Loucy (cell line): Measurements from ENCODE around the gene TSACC.
"Not testable (repeated sequence)": the region's sequence is repeated elsewhere in the genome, so short reads cannot be mapped to it uniquely, and the experiment has no call there.

Experiments used
- H2AFZ ChIP-seq: fragments of 200-600 bp; sonication (generic); 2 replicates; pipeline ENCODE4 v1.6.0; 2016; ENCODE audit warnings: antibody characterized with exemption, mild to moderate bottlenecking, low read length, moderate library complexity
- H3F3A ChIP-seq: fragments of 200-600 bp; 2 replicates; pipeline ENCODE4 v1.6.0; 2016; ENCODE audit warnings: antibody characterized with exemption, low read depth, mild to moderate bottlenecking
- H3K27me3 ChIP-seq: fragments of 200-600 bp; sonication (generic); 2 replicates; pipeline ENCODE4 v1.6.1; 2014; ENCODE audit warnings: low read length, mild to moderate bottlenecking; ENCODE audit not compliant: insufficient read depth, poor library complexity, severe bottlenecking
- H3K36me3 ChIP-seq: fragments of 200-600 bp; sonication (generic); 2 replicates; pipeline ENCODE4 v1.6.1; 2016; ENCODE audit warnings: low read length; ENCODE audit not compliant: insufficient read depth
- H3K4me1 ChIP-seq: fragments of 200-600 bp; sonication (generic); 2 replicates; pipeline ENCODE4 v1.5.1; 2014; ENCODE audit warnings: low read length, mild to moderate bottlenecking; ENCODE audit not compliant: insufficient read depth, poor library complexity, severe bottlenecking
- H3K4me2 ChIP-seq: fragments of 200-600 bp; sonication (generic); 2 replicates; pipeline ENCODE4 v1.6.0; 2014; ENCODE audit warnings: antibody characterized with exemption, low read length, low read depth, mild to moderate bottlenecking; ENCODE audit not compliant: poor library complexity, severe bottlenecking
- H3K4me3 ChIP-seq: fragments of 200-600 bp; sonication (generic); 2 replicates; pipeline ENCODE4 v1.5.1; 2014; ENCODE audit warnings: low read length, mild to moderate bottlenecking, mixed read lengths; ENCODE audit not compliant: poor library complexity, severe bottlenecking
- H3K79me2 ChIP-seq: fragments of 200-600 bp; sonication (generic); 2 replicates; pipeline ENCODE4 v1.6.1; 2014; ENCODE audit warnings: low read length; ENCODE audit not compliant: insufficient read depth
- H3K9ac ChIP-seq: fragments of 200-600 bp; sonication (generic); 2 replicates; pipeline ENCODE4 v1.6.0; 2014; ENCODE audit warnings: mild to moderate bottlenecking, low read depth, low read length, moderate library complexity; ENCODE audit not compliant: poor library complexity, severe bottlenecking
- H3K9me2 ChIP-seq: fragments of 200-600 bp; sonication (generic); replicated peaks from 2 replicates; pipeline ENCODE4 v1.6.1; 2016; ENCODE audit warnings: low read depth, low read length, mixed read lengths
- H3K9me3 ChIP-seq: fragments of 200-600 bp; sonication (generic); 2 replicates; pipeline ENCODE4 v1.6.1; 2014; ENCODE audit warnings: mild to moderate bottlenecking, antibody characterized with exemption, low read length, low read depth; ENCODE audit not compliant: insufficient read depth
- H4K20me1 ChIP-seq: fragments of 200-600 bp; sonication (generic); 2 replicates; pipeline ENCODE4 v1.6.0; 2014; ENCODE audit warnings: antibody characterized with exemption, low read length, mild to moderate bottlenecking; ENCODE audit not compliant: insufficient read depth, poor library complexity, severe bottlenecking
- CTCF ChIP-seq: fragments of 200-600 bp; sonication (generic); conservative IDR thresholded peaks from 2 replicates; pipeline ENCODE4 v1.5.1; 2014; ENCODE audit warnings: mild to moderate bottlenecking, antibody characterized with exemption, low read length
- EZH2phosphoT487 ChIP-seq: fragments of 200-600 bp; IDR thresholded peaks from 2 replicates; pipeline ENCODE4 v1.6.1; 2018; ENCODE audit warnings: antibody characterized with exemption, mild to moderate bottlenecking, moderate library complexity, borderline replicate concordance

TSACC gene

GRCh38 chr1:156344409-156344808 is 6.1 kb downstream of the TSACC start:
- Histone ChIP-seq H3K79me2 (no peaks in the 10 kb centered on the region), H3K9me3 (no peaks in the 10 kb centered on the region), H3K9me2 (no peaks in the 10 kb centered on the region), H3K4me2 (no peak overlapping the region), H3K9ac (no peak overlapping the region), H3K4me3 (no peak overlapping the region), H2AFZ (no peak overlapping the region), H3K36me3 (no peaks in the 10 kb centered on the region), H3K4me1 (no peaks in the 10 kb centered on the region), H4K20me1 (no peaks in the 10 kb centered on the region), H3K27me3 (no peaks in the 10 kb centered on the region), H3F3A (no peaks in the 10 kb centered on the region)
- no peak for TF ChIP-seq CTCF
- TF ChIP-seq EZH2phosphoT487 = no peak

- not testable (repeated sequence) for H2AFZ ChIP-seq, H3K4me3 ChIP-seq, H3K4me2 ChIP-seq, H3K9me3 ChIP-seq, H3K27me3 ChIP-seq, H3K4me1 ChIP-seq, H3K36me3 ChIP-seq, H3K79me2 ChIP-seq, H3F3A ChIP-seq, H4K20me1 ChIP-seq, H3K9me2 ChIP-seq, H3K9ac ChIP-seq
Observed at GRCh38 chr1:156346035-156346434, 7.7 kb downstream of the TSACC start.

- H3K9me2 ChIP-seq = no peaks in the 10 kb centered on the region
- no peak overlapping the region for H3K4me3 ChIP-seq
- no peaks in the 10 kb centered on the region for H4K20me1 ChIP-seq
- no peaks in the 10 kb centered on the region for H3K79me2 ChIP-seq
- TF ChIP-seq CTCF = no peak
- no peak for TF ChIP-seq EZH2phosphoT487
- H3K4me1 ChIP-seq = no peaks in the 10 kb centered on the region
- no peaks in the 10 kb centered on the region for H3F3A ChIP-seq
- no peak overlapping the region for H3K9ac ChIP-seq
- H3K27me3 ChIP-seq = no peaks in the 10 kb centered on the region
- H3K36me3 ChIP-seq = no peaks in the 10 kb centered on the region
- H3K4me2 ChIP-seq = no peak overlapping the region
- no peak overlapping the region for H2AFZ ChIP-seq
- no peaks in the 10 kb centered on the region for H3K9me3 ChIP-seq
Observed at GRCh38 chr1:156346636-156347035, 8.3 kb downstream of the TSACC start.

- Histone ChIP-seq H3K4me2 (no peak overlapping the region), H3K79me2 (no peaks in the 10 kb centered on the region), H3K4me3 (no peak overlapping the region), H3F3A (no peaks in the 10 kb centered on the region), H4K20me1 (no peaks in the 10 kb centered on the region), H3K27me3 (no peaks in the 10 kb centered on the region), H3K9me3 (no peaks in the 10 kb centered on the region), H3K4me1 (no peaks in the 10 kb centered on the region), H2AFZ (no peak overlapping the region), H3K9ac (no peak overlapping the region), H3K36me3 (no peaks in the 10 kb centered on the region), H3K9me2 (no peaks in the 10 kb centered on the region)
- TF ChIP-seq CTCF (no peak), EZH2phosphoT487 (no peak)
Observed at GRCh38 chr1:156347331-156347730, 9.0 kb downstream of the TSACC start.

GRCh38 chr1:156352481-156352880 is 14.2 kb downstream of the TSACC start:
- H3K27me3 ChIP-seq, H2AFZ ChIP-seq, H3K9me2 ChIP-seq, H4K20me1 ChIP-seq, H3K4me1 ChIP-seq, H3K9ac ChIP-seq, H3K36me3 ChIP-seq, H3K9me3 ChIP-seq, H3K79me2 ChIP-seq, H3F3A ChIP-seq, H3K4me2 ChIP-seq, H3K4me3 ChIP-seq: not testable (repeated sequence)
